HepG2 (cell line): ENCODE measurements around the gene RIPOR1. TPM values are rescaled to one million over a fixed set of nuclear protein-coding genes. Genes with fewer than 3 reads are reported as not detected.

ENCODE experiments used
- ATAC-seq: fragments of 200-7000 bp; cut with Tn5 transposase; 3 replicates; pipeline ENCODE4 v1.9.1; 2020; ENCODE audit warnings: mild to moderate bottlenecking, moderate library complexity
- BruUV-seq: library from RNA; stranded (reverse); fragments of 400-500 nt; replicated peaks from 2 replicates; lab custom pipeline; 2021; lab: Mats Ljungman, UMichigan
- CTCF ChIA-PET: fragments of 300-600 bp; formaldehyde crosslinking; extraction: SDS; loops from one replicate; lab custom pipeline; 2021; ENCODE audit warnings: low total read pairs, inconsistent platforms, low intra/inter-chr PET ratio; lab: Yijun Ruan, JAX
- POLR2A ChIA-PET: fragments of 350-600 bp; sonication (Branson Sonifier 250); formaldehyde crosslinking; loops from one replicate; lab custom pipeline; 2020; ENCODE audit warnings: antibody characterized with exemption, inconsistent platforms; lab: Yijun Ruan, JAX
- DNase-seq: peaks from one replicate; pipeline ENCODE4 v3.0.0-alpha.2; 2015; ENCODE audit warnings: low spot score
- FAIRE-seq: peaks from 3 replicates; lab custom pipeline; 2011; peaks lifted over from hg19 to GRCh38; lab: Jason Lieb, UNC
- H2AFZ ChIP-seq: one replicate; pipeline ENCODE4 v1.6.1; 2011; ENCODE audit warnings: low read length, inconsistent platforms
- H3K27ac ChIP-seq: fragments of 300-600 bp; 3 replicates; pipeline ENCODE4 v1.8.0; 2011; ENCODE audit warnings: mixed run types, mild to moderate bottlenecking, mixed read lengths, low read length, inconsistent platforms; ENCODE audit not compliant: insufficient read depth; ENCODE audit errors: extremely low read length
- H3K27me3 ChIP-seq, 2 experiments: fragments of 200-600 bp in 1 of 2; 2 replicates in 1 of 2; 3 replicates in 1 of 2; pipeline versions ENCODE4 v1.6.0 to v1.8.0; 2011; ENCODE audit warnings: low read length in 2 of 2, mild to moderate bottlenecking in 2 of 2, moderate library complexity in 2 of 2, inconsistent platforms in 1 of 2; ENCODE audit not compliant: insufficient read depth in 2 of 2, control insufficient read depth in 1 of 2
- H3K36me3 ChIP-seq, 2 experiments: fragments of 200-600 bp in 1 of 2; replicated peaks in 1 of 2; 2 replicates in 1 of 2; 3 replicates in 1 of 2; pipeline versions ENCODE4 v1.5.1 to v1.8.0; 2011; ENCODE audit warnings: low read length in 2 of 2, inconsistent platforms in 1 of 2; ENCODE audit not compliant: insufficient read depth in 2 of 2, control insufficient read depth in 1 of 2
- H3K4me1 ChIP-seq: 2 replicates; pipeline ENCODE4 v1.5.1; 2012; ENCODE audit warnings: low read length, inconsistent platforms; ENCODE audit not compliant: insufficient read depth
- H3K4me2 ChIP-seq: 2 replicates; pipeline ENCODE4 v1.6.0; 2011; ENCODE audit warnings: low read depth, low read length, inconsistent platforms
- H3K4me3 ChIP-seq, 3 experiments: fragments of 200-600 bp in 1 of 3; sonication (generic), shearing (Covaris generic) in 1 of 3; replicated peaks in 1 of 3; 2 replicates each; pipeline ENCODE4 v1.5.1; 2011 to 2016; ENCODE audit warnings: low read length in 3 of 3, inconsistent platforms in 2 of 3, low read depth in 2 of 3, mild to moderate bottlenecking in 2 of 3, control low read depth in 1 of 3, mixed read lengths in 1 of 3; ENCODE audit not compliant: insufficient read depth in 1 of 3
- H3K79me2 ChIP-seq: one replicate; pipeline ENCODE4 v1.6.1; 2011; ENCODE audit warnings: low read length, inconsistent platforms; ENCODE audit not compliant: insufficient read depth
- H3K9ac ChIP-seq: 2 replicates; pipeline ENCODE4 v1.6.0; 2011; ENCODE audit warnings: mild to moderate bottlenecking, low read depth, low read length, inconsistent platforms; ENCODE audit not compliant: insufficient read depth
- H3K9me3 ChIP-seq: 2 replicates; pipeline ENCODE4 v1.5.1; 2012; ENCODE audit warnings: mild to moderate bottlenecking, low read length
- H4K20me1 ChIP-seq: 2 replicates; pipeline ENCODE4 v1.6.0; 2011; ENCODE audit warnings: inconsistent platforms, mild to moderate bottlenecking, low read length, moderate library complexity; ENCODE audit not compliant: insufficient read depth
- CEBPB ChIP-seq: IDR thresholded peaks from 2 replicates; pipeline ENCODE4 v1.6.1; 2011; ENCODE audit warnings: low read depth, low read length, improper control_type of control experiment, borderline replicate concordance
- EED ChIP-seq: sonication (generic); formaldehyde crosslinking; IDR thresholded peaks from 2 replicates; pipeline ENCODE4 v1.5.0; 2020; ENCODE audit warnings: mild to moderate bottlenecking, missing genetic modification reagents
- FOXJ3 ChIP-seq: sonication (generic); formaldehyde crosslinking; IDR thresholded peaks from 2 replicates; pipeline ENCODE4 v1.4.0; 2020; ENCODE audit warnings: missing genetic modification reagents, mild to moderate bottlenecking, borderline replicate concordance
- FOXO4 ChIP-seq: sonication (generic); formaldehyde crosslinking; conservative IDR thresholded peaks from 2 replicates; pipeline ENCODE4 v1.8.1; 2023; ENCODE audit warnings: missing genetic modification reagents
- HDAC2 ChIP-seq: sonication (generic); formaldehyde crosslinking; IDR thresholded peaks from 2 replicates; pipeline ENCODE4 v1.4.0; 2020; ENCODE audit warnings: missing genetic modification reagents
- HMGXB3 ChIP-seq: sonication (generic); formaldehyde crosslinking; IDR thresholded peaks from 2 replicates; pipeline ENCODE4 v1.4.0; 2020; ENCODE audit warnings: missing genetic modification reagents, borderline replicate concordance
- NCOR1 ChIP-seq: fragments of 200-600 bp; sonication (generic); IDR thresholded peaks from 2 replicates; pipeline ENCODE4 v1.7.0; 2017; ENCODE audit warnings: antibody characterized with exemption, low read length, borderline replicate concordance
- RXRB ChIP-seq: IDR thresholded peaks from 2 replicates; pipeline ENCODE4 v1.6.1; 2016; ENCODE audit warnings: borderline replicate concordance, missing genetic modification reagents, missing compliant biosample characterization
- SNRNP70 ChIP-seq: fragments of 200-400 bp; formaldehyde crosslinking; IDR thresholded peaks from 2 replicates; pipeline ENCODE4 v1.6.1; 2017; ENCODE audit warnings: mild to moderate bottlenecking, low read depth, low read length, moderate library complexity
- STAT5B ChIP-seq: sonication (generic); formaldehyde crosslinking; IDR thresholded peaks from 2 replicates; pipeline ENCODE4 v1.4.0; 2020; ENCODE audit warnings: missing genetic modification reagents
- THAP11 ChIP-seq: IDR thresholded peaks from 2 replicates; pipeline ENCODE4 v1.6.1; 2016; ENCODE audit warnings: missing biosample characterization, missing genetic modification reagents
- TRIM24 ChIP-seq: sonication (generic); formaldehyde crosslinking; IDR thresholded peaks from 2 replicates; pipeline ENCODE4 v1.8.0; 2022; ENCODE audit warnings: mild to moderate bottlenecking, missing genetic modification reagents
- ZFP36 ChIP-seq: fragments of 150-350 bp; IDR thresholded peaks from 2 replicates; pipeline ENCODE4 v1.6.1; 2018; ENCODE audit warnings: borderline replicate concordance, low read length, low read depth; ENCODE audit not compliant: partially characterized antibody
- ZFP82 ChIP-seq: sonication (generic); formaldehyde crosslinking; IDR thresholded peaks from 2 replicates; pipeline ENCODE4 v1.5.1; 2020; ENCODE audit warnings: mild to moderate bottlenecking, missing genetic modification reagents, borderline replicate concordance
- ZZZ3 ChIP-seq: sonication (generic); formaldehyde crosslinking; IDR thresholded peaks from 2 replicates; pipeline ENCODE4 v1.4.0; 2020; ENCODE audit warnings: missing genetic modification reagents, mild to moderate bottlenecking, borderline replicate concordance
- WGBS: methylation state at CpG from one replicate; pipeline ENCODE4 v1.1.6; 2017; ENCODE audit warnings: low lambda C conversion rate; 5-methylcytosine and 5-hydroxymethylcytosine counted together
- in situ Hi-C: cut with HindIII; loops from 2 replicates; pipeline ENCODE4 v1.10.0; 2017; ENCODE audit warnings: low pct_unique_long_range_greater_than_20kb; ENCODE audit not compliant: extremely low pct_ligation_motif_present
- intact Hi-C: fragments of 100-400 bp; cut with micrococcal nuclease; formaldehyde crosslinking; loops from one replicate; pipeline ENCODE4 v1.10.0; 2022; ENCODE audit not compliant: unreplicated experiment
- polyA plus RNA-seq, 8 experiments: library from polyadenylated mRNA; depleted of rRNA in 3 of 8; stranded (reverse) in 7 of 8; unstranded in 1 of 8; fragments of >200 nt; fragmentation: Illumina TruSeq in 4 of 8; extraction: Trizol in 4 of 8; gene quantifications; 2 replicates each; pipeline versions ENCODE4 v1.2.1 to v1.2.3, GENCODE V29; 2011 to 2016; ENCODE audit warnings: low read depth in 4 of 8, missing spikeins in 1 of 8, mixed read lengths in 1 of 8; ENCODE audit not compliant: insufficient read depth in 1 of 8
- total RNA-seq, 5 experiments: library from RNA; depleted of rRNA; stranded (reverse); fragments of >200 nt; fragmentation: Illumina TruSeq; extraction: Trizol; gene quantifications; 2 replicates each; pipeline ENCODE4 v1.2.3, GENCODE V29; 2016; ENCODE audit warnings: low read depth in 1 of 5
- TF ChIP-seq, protein P1 (sequence below): sonication (generic); formaldehyde crosslinking; IDR thresholded peaks from 2 replicates; pipeline ENCODE4 v1.5.0; 2020; ENCODE audit warnings: mild to moderate bottlenecking, missing genetic modification reagents

RIPOR1 gene
- total and polyA plus RNA-seq, 2 of the 13 experiments (the other 11 are each of a cell fraction or from before 2014, with no cell fraction given), result 4.6 to 8.1 TPM

- DNase-seq, result peak; percentile 58
- Histone ChIP-seq H3K79me2 (peaks cover 62% of the 10 kb centered on the region), H3K27me3 (no peaks in the 10 kb centered on the region; a peak in 1 of 5 replicates), H3K9me3 (no peaks in the 10 kb centered on the region), H3K9ac (peak overlapping the region; percentile 100), H3K4me2 (peak overlapping the region; percentile 88), H3K4me1 (peaks cover 46% of the 10 kb centered on the region), H3K36me3 (no peaks in the 10 kb centered on the region), H3K27ac (peak overlapping the region; percentile 99), H4K20me1 (no peaks in the 10 kb centered on the region; the same call in 1 of the 2 replicates), H2AFZ (peak overlapping the region; percentile 43), H3K4me3 (peak overlapping the region; percentile 94 to 99 (median 95))
- in situ Hi-C loops (no loop called here), intact Hi-C loops (loop anchor here (5.0 kb wide), 1 partner anchor 78 kb away; no protein-coding TSS in a partner anchor)
- peak; percentile 62 for FAIRE-seq
- BruUV-seq, result no TSS peak
- ATAC-seq, result peak; percentile 7; the same call in 1 of the 3 replicates
- ChIA-PET CTCF (interaction anchor here (1.9 to 3.6 kb wide), 3 partner anchors 17 to 81 kb away, joined by 7 to 33 read pairs (median 14); partner anchors contain the start of gene CARMIL2), POLR2A (interaction anchor here (1.1 to 3.4 kb wide), 8 partner anchors 16 to 516 kb away, joined by 3 to 28 read pairs (median 10); partner anchors contain the start of genes ATP6V0D1, C16orf86, ENKD1 and RIPOR1)
- 3% methylated on average over 20 of the region's 20 CpGs for WGBS
- TF ChIP-seq STAT5B, result no peak
- TF ChIP-seq ZFP36, result no peak
- peak; percentile 47; the same call in 1 of the 2 replicates for TF ChIP-seq HMGXB3 (CRISPR knock-in tag)
- TF ChIP-seq TRIM24, result no peak
- TF ChIP-seq EED (CRISPR knock-in tag), result no peak
- 0 out of 2 replicates have a peak, but pooled peaks have one; percentile 28 for TF ChIP-seq FOXO4 (CRISPR knock-in tag)
- TF ChIP-seq HDAC2, result 0 out of 2 replicates have a peak, but pooled peaks have one; percentile 11
- 0 out of 2 replicates have a peak, but pooled peaks have one; percentile 18 for TF ChIP-seq ZFP82 (CRISPR knock-in tag)
- 0 out of 2 replicates have a peak, but pooled peaks have one; percentile 17 for TF ChIP-seq THAP11 (CRISPR knock-in tag)
- no peak for TF ChIP-seq NCOR1
- no peak for TF ChIP-seq ZZZ3 (CRISPR knock-in tag)
- TF ChIP-seq RXRB (CRISPR knock-in tag), result peak; percentile 20; the same call in 1 of the 2 replicates
- TF ChIP-seq SNRNP70, result no peak
- TF ChIP-seq FOXJ3 (CRISPR knock-in tag), result no peak; the same call in 1 of the 2 replicates
- TF ChIP-seq, protein P1, sequence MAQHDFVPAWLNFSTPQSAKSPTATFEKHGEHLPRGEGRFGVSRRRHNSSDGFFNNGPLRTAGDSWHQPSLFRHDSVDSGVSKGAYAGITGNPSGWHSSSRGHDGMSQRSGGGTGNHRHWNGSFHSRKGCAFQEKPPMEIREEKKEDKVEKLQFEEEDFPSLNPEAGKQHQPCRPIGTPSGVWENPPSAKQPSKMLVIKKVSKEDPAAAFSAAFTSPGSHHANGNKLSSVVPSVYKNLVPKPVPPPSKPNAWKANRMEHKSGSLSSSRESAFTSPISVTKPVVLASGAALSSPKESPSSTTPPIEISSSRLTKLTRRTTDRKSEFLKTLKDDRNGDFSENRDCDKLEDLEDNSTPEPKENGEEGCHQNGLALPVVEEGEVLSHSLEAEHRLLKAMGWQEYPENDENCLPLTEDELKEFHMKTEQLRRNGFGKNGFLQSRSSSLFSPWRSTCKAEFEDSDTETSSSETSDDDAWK (CRISPR knock-in tag), result no peak
- TF ChIP-seq CEBPB, result peak; percentile 97
Measured at GRCh38 chr16:67563708-67564468, 35.3 kb downstream of the RIPOR1 start.
